Neural progenitor cell (in vitro differentiated cells): ENCODE data around the gene C22orf23.

ENCODE experiments used
- CTCF ChIP-seq: fragments of 200-600 bp; sonication (generic); IDR thresholded peaks from 2 replicates; pipeline ENCODE4 v1.5.1; 2017; ENCODE audit warnings: antibody characterized with exemption, mild to moderate bottlenecking
- EZH2 ChIP-seq: fragments of 200-600 bp; sonication (generic); IDR thresholded peaks from 2 replicates; pipeline ENCODE4 v1.6.1; 2017; ENCODE audit warnings: antibody characterized with exemption, mild to moderate bottlenecking, moderate library complexity

- TF ChIP-seq CTCF (no peak), EZH2 (no peak)
Observed at GRCh38 chr22:37912171-37912570, 41.2 kb downstream of the C22orf23 start.
